Astrocyte (in vitro differentiated cells and primary cell): ENCODE results near the gene NUAK1. TPM values are rescaled to one million over a fixed set of nuclear protein-coding genes. Genes with fewer than 3 reads are reported as not detected.

ENCODE experiments used
- DNase-seq: peaks from one replicate; pipeline ENCODE4 v3.0.0-alpha.2; 2010; ENCODE audit warnings: low read depth
- FAIRE-seq: peaks from 2 replicates; lab custom pipeline; 2011; peaks lifted over from hg19 to GRCh38; lab: Jason Lieb, UNC
- H2AFZ ChIP-seq: 2 replicates; pipeline ENCODE4 v1.6.0; 2012; ENCODE audit warnings: low read depth, low read length, inconsistent platforms
- H3K27ac ChIP-seq: 2 replicates; pipeline ENCODE4 v1.5.1; 2011; ENCODE audit warnings: low read depth, low read length, inconsistent platforms
- H3K27me3 ChIP-seq: 2 replicates; pipeline ENCODE4 v1.6.0; 2011; ENCODE audit warnings: low read length, inconsistent platforms; ENCODE audit not compliant: insufficient read depth
- H3K36me3 ChIP-seq: 2 replicates; pipeline ENCODE4 v1.5.1; 2011; ENCODE audit warnings: low read length, inconsistent platforms; ENCODE audit not compliant: insufficient read depth
- H3K4me1 ChIP-seq: 2 replicates; pipeline ENCODE4 v1.5.1; 2011; ENCODE audit warnings: low read length, inconsistent platforms; ENCODE audit not compliant: insufficient read depth
- H3K4me2 ChIP-seq: 2 replicates; pipeline ENCODE4 v1.6.0; 2012; ENCODE audit warnings: low read length, inconsistent platforms
- H3K4me3 ChIP-seq: 2 replicates; pipeline ENCODE4 v1.5.1; 2011; ENCODE audit warnings: low read depth, mild to moderate bottlenecking, low read length, inconsistent platforms; ENCODE audit not compliant: insufficient read depth
- H3K79me2 ChIP-seq: 2 replicates; pipeline ENCODE4 v1.6.0; 2012; ENCODE audit warnings: mild to moderate bottlenecking, low read length, inconsistent platforms; ENCODE audit not compliant: insufficient read depth
- H3K9ac ChIP-seq: 2 replicates; pipeline ENCODE4 v1.6.0; 2012; ENCODE audit warnings: mild to moderate bottlenecking, low read length, inconsistent platforms
- H3K9me3 ChIP-seq: 2 replicates; pipeline ENCODE4 v1.5.1; 2012; ENCODE audit warnings: low read depth, mild to moderate bottlenecking, low read length, inconsistent platforms; ENCODE audit not compliant: insufficient read depth
- H4K20me1 ChIP-seq: 2 replicates; pipeline ENCODE4 v1.6.0; 2012; ENCODE audit warnings: low read length, inconsistent platforms; ENCODE audit not compliant: insufficient read depth
- H3K27ac Mint-ChIP-seq: one replicate; pipeline ENCODE4 v1.8.0; 2021; ENCODE audit warnings: mild to moderate bottlenecking, mixed read lengths; ENCODE audit not compliant: unreplicated experiment
- H3K27me3 Mint-ChIP-seq: one replicate; pipeline ENCODE4 v1.8.0; 2021; ENCODE audit warnings: low read depth, mixed read lengths; ENCODE audit not compliant: unreplicated experiment
- H3K36me3 Mint-ChIP-seq: one replicate; pipeline ENCODE4 v1.8.0; 2021; ENCODE audit warnings: low read depth, mixed read lengths; ENCODE audit not compliant: unreplicated experiment
- H3K4me1 Mint-ChIP-seq: one replicate; pipeline ENCODE4 v1.8.0; 2021; ENCODE audit warnings: low read depth, mixed read lengths; ENCODE audit not compliant: unreplicated experiment
- H3K4me3 Mint-ChIP-seq: one replicate; pipeline ENCODE4 v1.8.0; 2021; ENCODE audit warnings: mild to moderate bottlenecking, moderate library complexity, mixed read lengths; ENCODE audit not compliant: unreplicated experiment
- H3K9me3 Mint-ChIP-seq: one replicate; pipeline ENCODE4 v1.8.0; 2021; ENCODE audit warnings: mild to moderate bottlenecking, mixed read lengths; ENCODE audit not compliant: unreplicated experiment
- EZH2 ChIP-seq: IDR thresholded peaks from 2 replicates; pipeline ENCODE4 v1.6.1; 2012; ENCODE audit warnings: mild to moderate bottlenecking, low read length, inconsistent platforms; ENCODE audit not compliant: insufficient read depth
- total RNA-seq: library from RNA; stranded (reverse); gene quantifications from 2 replicates; pipeline ENCODE4 v1.2.1, GENCODE V29; 2021
- TF ChIP-seq, protein P1 (sequence below): IDR thresholded peaks from 2 replicates; pipeline ENCODE4 v1.5.1; 2011; ENCODE audit warnings: low read depth, mild to moderate bottlenecking, inconsistent platforms, low read length, moderate library complexity; ENCODE audit not compliant: insufficient read depth

The NUAK1 gene
- total RNA-seq, 1 donor from 2014 or later, result 94.0 TPM

DNA sequence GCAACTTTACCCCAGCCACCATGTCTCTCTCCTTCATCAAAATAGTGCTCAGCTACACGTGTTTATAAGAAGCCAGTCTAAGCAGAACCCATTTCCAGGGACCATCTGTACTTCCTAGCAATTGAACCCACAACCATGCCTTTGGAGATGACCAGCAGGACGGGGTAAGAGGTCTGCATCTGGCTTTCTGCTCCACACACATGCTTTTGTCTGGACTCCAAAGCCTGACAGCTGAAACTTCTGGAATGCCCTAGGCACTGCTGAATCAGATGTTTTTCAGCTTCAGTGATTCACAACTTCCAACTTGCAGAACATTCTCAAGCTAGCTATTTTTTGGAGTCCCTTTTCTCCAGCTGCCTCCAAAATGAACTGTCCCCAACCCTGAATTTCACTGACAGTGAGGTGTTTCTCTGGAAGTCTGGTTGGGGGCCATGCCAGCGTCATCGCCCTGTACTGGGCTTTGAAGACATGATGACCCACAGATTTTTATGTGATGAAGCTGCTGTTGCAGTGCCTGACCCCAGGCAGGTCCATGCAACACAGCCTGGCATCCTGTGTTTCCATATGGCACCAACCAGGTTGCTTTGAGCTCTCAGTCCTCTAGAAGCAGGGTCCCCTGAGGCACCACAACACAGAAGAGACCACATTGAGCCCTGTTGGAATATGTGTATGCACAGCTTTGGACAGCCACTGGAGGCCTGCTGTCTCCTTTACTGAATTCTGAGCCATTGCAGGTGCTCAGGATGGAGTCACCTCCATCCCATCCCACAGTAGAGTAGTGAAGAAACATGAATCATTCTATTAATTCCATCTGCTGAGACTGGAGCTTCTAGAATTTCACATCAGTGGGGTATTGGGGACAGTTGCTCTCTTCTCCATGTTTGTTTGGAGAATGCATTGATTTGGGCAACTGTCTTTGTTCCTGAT lies 80.2 kb downstream of the NUAK1 start:
- no peak overlapping the region for H3K9ac ChIP-seq
- H3K9me3 ChIP-seq, result no peaks in the 10 kb centered on the region
- peaks cover 7% of the 10 kb centered on the region for H3K36me3 ChIP-seq
- Mint-ChIP-seq H3K4me3 (no peak overlapping the region), H3K27ac (no peak overlapping the region), H3K36me3 (peaks cover under 1% of the 10 kb centered on the region), H3K9me3 (peaks cover 10% of the 10 kb centered on the region), H3K27me3 (no peaks in the 10 kb centered on the region), H3K4me1 (peaks cover 21% of the 10 kb centered on the region)
- H2AFZ ChIP-seq, result no peak overlapping the region
- H3K4me1 ChIP-seq, result peaks cover 4% of the 10 kb centered on the region
- FAIRE-seq (peak; percentile 34), DNase-seq (peak; percentile 76)
- no peak overlapping the region for H3K27ac ChIP-seq
- H3K4me3 ChIP-seq, result no peak overlapping the region
- H3K27me3 ChIP-seq, result no peaks in the 10 kb centered on the region
- H3K4me2 ChIP-seq, result no peak overlapping the region
- TF ChIP-seq EZH2, result no peak
- TF ChIP-seq, protein P1, sequence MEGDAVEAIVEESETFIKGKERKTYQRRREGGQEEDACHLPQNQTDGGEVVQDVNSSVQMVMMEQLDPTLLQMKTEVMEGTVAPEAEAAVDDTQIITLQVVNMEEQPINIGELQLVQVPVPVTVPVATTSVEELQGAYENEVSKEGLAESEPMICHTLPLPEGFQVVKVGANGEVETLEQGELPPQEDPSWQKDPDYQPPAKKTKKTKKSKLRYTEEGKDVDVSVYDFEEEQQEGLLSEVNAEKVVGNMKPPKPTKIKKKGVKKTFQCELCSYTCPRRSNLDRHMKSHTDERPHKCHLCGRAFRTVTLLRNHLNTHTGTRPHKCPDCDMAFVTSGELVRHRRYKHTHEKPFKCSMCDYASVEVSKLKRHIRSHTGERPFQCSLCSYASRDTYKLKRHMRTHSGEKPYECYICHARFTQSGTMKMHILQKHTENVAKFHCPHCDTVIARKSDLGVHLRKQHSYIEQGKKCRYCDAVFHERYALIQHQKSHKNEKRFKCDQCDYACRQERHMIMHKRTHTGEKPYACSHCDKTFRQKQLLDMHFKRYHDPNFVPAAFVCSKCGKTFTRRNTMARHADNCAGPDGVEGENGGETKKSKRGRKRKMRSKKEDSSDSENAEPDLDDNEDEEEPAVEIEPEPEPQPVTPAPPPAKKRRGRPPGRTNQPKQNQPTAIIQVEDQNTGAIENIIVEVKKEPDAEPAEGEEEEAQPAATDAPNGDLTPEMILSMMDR, result no peak
- no peaks in the 10 kb centered on the region for H4K20me1 ChIP-seq
- H3K79me2 ChIP-seq, result no peaks in the 10 kb centered on the region

DNA sequence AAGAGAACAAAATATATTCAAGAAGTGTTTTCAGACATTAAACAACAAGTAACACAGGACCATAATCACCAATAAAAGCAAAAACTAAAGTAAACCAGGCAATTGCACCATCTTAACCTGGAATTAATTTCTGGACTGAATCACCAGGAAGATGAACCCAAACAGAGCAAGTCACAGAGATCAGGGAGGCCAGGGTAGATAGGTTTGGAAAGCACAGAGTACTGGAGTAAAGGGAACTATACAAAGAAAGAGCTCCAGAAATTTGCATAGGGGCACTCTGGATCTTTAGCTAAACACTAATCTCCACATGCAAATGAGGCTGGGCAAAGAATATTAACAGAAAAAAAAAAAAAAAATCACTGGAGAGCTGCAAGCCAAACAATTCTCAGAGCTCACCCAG lies 84.7 kb downstream of the NUAK1 start:
- no peaks in the 10 kb centered on the region for H3K27me3 Mint-ChIP-seq
- H3K9me3 Mint-ChIP-seq, result peaks cover 10% of the 10 kb centered on the region
- no peak for DNase-seq
- no peak overlapping the region for H3K9ac ChIP-seq
- H3K36me3 ChIP-seq, result no peaks in the 10 kb centered on the region
- FAIRE-seq, result no peak
- no peaks in the 10 kb centered on the region for H3K9me3 ChIP-seq
- TF ChIP-seq, protein P1, result no peak
- TF ChIP-seq EZH2, result no peak
- H3K27me3 ChIP-seq, result no peaks in the 10 kb centered on the region
- H3K36me3 Mint-ChIP-seq, result peaks cover 11% of the 10 kb centered on the region
- H2AFZ ChIP-seq, result no peak overlapping the region
- no peak overlapping the region for H3K4me3 ChIP-seq
- H4K20me1 ChIP-seq, result no peaks in the 10 kb centered on the region
- H3K27ac ChIP-seq, result no peak overlapping the region
- H3K4me2 ChIP-seq, result no peak overlapping the region
- peaks cover 4% of the 10 kb centered on the region for H3K4me1 ChIP-seq
- no peaks in the 10 kb centered on the region for H3K79me2 ChIP-seq
- H3K4me1 Mint-ChIP-seq, result peaks cover 29% of the 10 kb centered on the region
- no peak overlapping the region for H3K4me3 Mint-ChIP-seq
- H3K27ac Mint-ChIP-seq, result no peak overlapping the region
